DMS114 treated with DMSO at 0.1 percent for 48 hours (cell line): ENCODE results near the gene PBX4.
A peak's percentile ranks its signal among the peaks of the same experiment; 100 is the strongest.

Experiments used
- DNase-seq: peaks from one replicate; lab custom pipeline; 2025; ENCODE audit not compliant: unreplicated experiment; lab: John Stamatoyannopoulos, UW

PBX4 gene

DNA sequence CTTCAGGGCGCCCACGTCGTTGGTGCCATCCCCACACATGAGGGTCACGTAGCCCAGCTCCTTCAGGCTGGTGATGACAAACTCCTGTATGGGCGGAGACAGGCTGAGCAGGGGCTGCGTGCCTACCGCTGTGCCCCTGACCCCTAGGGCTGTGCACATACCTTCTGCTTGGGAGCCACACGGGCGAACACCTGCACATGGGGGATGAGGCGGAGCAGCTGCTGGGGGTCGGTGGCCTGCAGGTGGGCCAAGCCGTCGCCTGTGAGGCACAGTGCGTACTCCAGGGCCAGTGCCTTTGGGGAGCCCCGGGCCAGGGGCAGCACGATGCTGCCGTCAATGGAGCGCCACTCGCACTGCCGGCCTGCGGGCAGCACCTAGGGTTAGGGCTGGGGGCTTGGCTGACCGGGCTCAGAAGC lies 31.1 kb upstream of the PBX4 start:
- DNase-seq: no peak

DNA sequence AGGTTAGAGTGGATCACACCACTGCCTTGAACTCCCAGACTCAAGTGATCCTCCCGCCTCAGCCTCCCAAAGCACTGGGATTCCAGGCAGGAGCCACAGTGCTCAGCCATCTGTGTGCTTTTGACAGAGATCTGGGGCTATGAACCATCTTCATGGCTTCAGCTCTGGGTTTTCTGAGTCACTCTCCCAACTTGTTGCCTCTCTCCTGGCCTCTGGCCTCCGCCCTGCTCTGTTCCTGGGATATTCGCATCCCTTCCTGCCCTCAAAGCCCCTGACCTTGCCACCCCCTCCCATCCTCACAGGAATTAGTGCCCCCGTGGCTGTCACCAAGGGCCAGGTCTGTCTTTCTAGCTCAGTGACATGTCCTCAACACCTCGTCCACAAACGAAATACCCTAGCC lies 30.7 kb upstream of the PBX4 start:
- no peak for DNase-seq

DNA sequence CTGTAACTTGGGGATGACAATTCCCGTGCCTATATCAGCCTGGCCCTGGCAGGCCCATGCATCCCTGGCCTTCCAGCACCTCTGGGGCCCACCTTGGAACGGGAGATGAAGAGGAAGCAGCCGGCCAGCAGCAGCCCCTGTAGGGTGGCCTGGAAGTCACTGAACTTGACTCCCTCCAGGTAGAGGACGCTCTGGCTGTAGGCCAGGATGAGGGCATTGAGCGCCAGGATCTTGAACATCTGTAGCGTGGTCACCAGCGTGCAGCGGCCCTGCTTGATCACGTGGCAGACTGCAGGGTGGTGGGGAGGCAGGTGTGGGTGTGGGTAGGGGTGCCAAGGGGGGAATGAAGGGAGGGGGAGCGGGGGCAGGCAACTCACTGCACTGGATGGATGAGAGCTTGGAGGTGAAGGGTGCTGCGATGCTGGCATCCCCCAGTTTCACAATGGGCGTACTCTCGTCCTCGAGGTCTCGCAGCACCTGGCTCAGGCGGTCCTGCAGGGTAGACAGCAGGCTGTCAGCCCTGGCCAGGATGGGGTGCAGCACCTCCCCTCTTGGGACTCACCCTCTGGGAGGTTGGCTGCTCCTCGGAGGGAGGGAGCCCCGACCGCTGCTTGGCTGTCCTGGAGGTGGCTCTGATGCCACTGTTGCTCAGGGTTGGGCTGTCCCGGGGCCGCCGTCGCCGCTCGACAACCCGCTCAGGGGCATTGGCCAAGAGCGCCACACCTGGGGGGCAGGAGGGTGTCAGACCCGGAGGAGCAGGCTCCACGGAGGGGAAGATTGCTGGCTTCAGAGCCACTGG lies 28.7 kb upstream of the PBX4 start:
- DNase-seq: no peak

DNA sequence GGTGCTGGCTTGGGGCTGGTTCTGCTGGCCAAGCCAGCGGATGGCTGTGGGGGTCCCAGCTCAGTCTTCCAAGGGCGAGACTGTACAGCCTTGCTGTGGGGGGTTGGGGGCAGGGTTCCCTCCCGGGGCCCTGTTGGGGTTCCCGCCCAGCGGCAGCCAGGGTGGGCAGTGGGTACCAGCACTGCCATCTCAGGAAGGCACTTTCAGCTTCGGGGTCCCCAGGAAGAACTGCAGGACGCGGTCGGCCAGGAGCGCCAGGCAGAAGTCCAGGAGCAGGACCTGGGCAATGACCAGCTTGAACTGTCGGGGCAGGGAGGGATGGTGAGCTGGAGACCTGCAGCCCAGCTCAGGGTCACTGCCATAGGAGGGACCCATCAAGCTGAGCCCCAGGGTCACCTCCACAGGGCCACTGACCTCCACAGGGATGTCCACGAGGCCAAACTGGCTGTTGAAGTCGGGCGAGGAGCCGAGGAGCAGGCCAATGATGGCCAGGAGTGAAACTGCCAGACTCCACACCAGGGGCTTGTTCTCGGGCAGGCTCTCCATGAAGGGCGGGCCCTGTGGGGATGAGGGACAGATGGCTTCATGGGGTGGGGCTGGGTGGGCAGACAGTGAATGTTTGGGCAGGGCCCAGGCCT lies 26.9 kb upstream of the PBX4 start:
- DNase-seq: no peak

DNA sequence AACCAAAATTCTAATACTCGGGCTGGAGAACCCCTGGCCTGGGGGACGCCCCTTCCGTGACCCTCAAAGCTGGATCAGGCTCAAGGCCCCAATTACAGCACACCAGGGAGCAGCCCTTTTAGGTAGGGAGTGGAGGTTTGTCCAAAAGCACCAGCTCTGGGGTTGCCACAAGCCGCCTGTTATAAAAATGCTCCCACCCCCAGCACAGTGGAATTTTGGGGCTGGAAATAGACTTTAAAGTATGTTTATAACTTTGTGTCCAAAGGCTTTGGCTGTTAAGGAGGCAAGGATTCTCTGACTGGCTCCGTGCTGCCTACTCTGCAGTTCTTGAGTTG lies 25.5 kb upstream of the PBX4 start:
- no peak for DNase-seq

DNA sequence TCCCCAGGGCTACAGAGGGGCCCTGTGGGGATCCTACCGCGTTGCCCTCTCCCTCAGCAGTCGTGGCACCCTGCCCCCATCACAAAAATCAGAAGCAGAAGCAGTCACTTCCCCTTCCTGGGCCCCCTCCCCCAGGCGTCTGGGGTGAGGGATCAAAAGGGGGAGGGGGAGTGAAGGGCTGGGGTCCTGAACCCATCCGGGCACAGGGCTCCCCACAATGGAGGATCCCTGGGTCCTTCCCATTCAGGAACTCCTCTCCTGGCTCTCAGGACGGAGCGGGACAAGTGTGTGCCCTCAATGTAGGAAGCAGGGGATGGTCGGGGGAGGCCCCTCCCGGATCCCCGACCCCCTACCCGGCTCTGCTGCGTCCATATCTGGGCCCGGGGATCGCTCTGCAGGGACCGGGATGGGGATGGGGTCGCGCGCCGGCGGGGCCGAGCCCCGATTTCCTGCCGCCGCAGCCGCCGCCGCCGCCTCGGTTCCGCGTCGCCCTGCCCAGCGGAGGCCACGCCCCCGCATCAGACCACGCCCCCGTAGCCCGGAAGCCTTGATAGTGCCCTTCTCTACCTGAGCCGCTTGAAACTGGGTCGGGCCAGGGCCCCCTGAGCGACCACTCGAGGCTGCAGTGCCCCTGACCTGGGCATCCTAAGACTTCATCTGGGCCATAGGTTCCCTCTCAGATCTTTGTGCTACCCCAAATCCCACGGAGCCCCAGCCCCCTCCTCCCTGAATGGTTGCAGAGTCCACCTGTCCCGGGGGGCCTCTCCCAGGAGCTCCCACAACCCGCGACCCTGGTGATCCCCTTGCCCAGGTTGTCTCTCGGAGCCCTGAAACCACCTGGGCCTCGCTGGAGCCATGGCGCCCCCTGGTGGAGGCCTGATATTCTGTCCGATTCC lies 24.9 kb upstream of the PBX4 start, which contains the start of gene GMIP:
Gene GMIP, minus strand, starts transcription at position 500 of the 896 bp plus-strand sequence. Its CDS starts 128 bp downstream, at position 372.
- DNase-seq: peak; percentile 18

DNA sequence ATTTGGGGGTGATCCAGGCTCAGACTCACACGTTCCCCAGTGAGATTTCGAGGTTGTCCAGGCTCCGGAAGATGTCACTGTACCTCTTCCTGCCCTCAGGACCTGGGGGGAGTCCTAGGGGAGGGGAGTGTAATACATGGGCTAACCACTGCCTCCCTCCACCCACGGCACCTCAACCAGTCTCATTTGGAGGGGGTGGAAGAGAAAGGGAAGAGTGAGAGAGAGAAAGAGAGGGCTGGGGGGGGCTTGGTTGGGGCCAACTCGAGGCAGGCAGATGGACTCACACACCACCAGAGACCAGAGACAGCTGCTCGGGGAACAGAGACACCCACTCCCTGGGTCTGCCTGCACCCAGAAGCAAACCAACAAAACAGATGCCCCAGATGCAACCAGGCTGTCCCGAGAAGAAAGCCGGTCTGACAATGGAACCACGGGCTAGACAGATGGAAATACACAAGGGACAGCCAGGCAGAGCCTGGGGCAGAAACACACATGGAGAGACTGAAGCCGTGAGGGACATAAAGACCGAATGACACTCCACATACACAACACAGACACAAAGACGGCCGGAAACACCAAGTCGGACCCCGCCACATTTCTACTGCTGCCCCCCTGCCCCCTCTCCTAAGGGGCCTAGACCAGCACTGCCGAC lies 24.1 kb upstream of the PBX4 start:
- DNase-seq: no peak

DNA sequence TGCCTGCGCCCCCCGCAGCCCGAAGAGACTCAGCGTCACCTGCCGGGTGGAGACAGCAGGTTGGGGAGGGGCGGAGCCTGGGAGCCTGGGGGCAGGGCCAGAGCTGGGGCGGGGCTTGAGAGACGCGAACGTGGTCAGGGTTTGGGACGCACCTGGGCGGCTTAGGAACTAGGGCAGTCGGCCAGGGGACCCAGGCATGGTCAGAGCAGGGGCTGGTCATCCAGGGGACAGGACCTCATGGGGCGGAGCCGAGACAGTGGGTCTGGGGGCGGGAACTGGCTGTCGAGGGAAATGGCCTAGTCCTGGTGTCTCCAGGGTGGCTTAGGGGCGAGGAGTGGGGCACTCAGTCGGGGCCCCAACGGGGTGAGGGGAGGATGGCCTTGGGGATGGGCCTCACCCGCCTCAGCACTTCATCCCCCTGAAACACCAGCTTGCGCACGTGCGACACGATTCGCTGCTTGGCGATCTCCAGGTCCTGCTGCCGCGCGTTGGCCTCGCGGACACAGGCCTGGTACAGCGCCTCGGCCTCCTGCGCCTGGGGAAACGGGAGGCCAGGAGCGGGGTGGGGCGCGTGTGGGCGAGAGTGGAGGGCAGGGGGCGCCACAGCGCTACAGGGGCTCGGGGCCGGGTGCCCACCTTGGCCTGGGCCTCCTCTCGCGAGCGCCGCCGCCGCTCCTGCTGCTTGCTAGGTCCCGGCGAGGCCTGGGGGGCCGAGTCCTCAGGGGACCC lies 19.2 kb upstream of the PBX4 start:
- no peak for DNase-seq

DNA sequence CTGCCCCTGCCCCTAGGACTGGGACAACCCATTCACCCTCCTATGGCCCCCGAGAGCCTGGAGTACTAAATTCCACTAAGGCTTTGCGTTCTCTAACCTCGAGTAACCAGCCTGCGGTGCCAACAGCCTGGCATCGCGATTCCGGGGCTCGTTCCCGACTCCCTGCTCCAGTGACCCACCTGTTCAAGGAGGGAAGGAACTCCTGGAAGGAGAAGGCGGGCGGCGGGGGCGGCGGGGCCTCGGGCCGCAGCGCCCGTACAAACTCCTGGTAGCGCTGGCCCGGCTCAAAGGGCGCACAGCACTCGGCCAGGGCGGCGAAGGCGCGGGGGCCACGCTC lies 18.7 kb upstream of the PBX4 start:
- DNase-seq: no peak

DNA sequence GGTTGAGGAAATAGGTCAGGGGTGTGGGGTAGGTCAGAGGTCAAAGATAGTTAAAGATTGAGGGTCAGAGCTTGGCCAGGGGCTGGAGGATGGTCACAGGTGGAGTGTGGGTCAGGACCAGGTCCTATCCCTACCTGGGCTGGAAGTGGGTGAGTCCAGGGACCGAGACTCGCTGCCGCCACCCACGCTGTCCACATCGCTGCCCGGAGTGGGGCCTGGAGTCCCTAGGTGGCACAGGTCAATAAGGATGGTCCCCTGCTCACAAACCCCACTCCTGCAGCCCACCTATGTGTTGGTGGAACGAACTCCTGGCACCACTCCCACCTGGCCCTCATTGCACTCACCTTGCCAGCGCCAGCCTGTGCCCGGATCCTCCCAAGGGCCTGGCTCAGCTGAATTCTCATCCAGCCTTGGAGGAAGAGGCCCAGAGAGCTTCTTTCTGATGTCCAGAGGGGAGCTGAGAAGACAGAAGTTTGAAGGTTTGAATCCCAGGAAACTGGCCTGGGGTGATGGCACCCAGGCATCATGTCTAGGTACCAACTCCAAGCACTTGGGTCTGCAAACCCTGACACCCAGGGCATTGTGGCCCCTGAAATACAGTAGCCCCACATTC lies 18.2 kb upstream of the PBX4 start:
- no peak for DNase-seq

DNA sequence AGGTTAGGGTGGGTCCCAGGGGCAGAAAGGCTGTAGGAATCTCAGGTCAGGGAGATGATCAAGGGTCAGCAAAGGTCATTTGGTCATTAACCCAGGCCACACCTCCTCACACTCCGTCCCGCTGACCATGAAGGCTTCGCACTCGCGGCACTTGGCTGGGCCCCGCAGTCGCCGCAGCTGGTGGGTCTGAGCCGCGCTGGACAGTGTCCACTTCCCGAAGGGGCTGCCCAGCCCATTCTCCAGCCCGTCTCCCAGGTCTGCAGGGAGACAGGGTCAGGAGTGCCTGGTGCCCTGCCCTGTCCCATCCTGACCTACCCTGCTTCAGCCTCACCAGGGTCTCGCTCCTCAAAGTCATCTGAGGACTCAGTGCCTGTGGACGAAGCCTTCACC lies 16.8 kb upstream of the PBX4 start:
- no peak for DNase-seq

DNA sequence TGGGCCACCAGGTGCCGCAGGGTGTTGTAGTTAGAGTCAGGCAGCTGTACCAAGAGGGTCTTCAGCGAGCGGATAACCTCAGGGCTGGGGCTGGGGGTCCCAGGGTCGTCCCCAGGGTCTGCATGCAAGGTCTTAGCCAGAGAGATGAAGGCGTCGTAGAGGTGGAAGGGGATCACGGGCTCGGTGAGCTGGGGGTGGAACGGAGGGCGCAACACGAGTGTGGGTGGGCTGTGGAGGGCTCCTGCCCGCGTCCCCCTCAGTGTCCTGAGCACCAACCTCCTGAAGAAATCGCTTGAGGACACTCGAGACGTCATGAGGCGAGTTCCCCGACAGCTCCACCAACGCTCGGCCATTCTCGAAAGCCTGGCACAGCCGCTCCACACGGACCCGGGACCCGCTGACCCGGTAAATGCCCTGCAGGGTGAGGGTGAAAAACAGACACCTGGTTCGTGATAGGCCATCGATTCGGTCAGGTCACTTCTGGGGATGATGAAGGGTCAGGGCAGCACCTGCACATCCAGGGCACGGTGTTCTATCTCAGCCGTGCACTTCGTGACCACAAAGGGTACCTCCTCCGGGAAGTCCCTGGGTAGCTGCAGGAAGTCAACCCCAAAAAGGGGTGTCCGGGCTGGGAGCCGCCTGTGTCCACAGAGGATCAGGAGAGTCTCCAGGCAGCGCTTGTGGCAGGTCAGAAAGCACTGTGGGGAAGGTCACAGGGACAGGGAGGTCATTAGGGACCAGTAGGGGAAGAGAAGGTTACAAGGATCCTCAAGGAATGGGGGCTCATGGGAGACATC lies 16.2 kb upstream of the PBX4 start:
- DNase-seq: no peak

DNA sequence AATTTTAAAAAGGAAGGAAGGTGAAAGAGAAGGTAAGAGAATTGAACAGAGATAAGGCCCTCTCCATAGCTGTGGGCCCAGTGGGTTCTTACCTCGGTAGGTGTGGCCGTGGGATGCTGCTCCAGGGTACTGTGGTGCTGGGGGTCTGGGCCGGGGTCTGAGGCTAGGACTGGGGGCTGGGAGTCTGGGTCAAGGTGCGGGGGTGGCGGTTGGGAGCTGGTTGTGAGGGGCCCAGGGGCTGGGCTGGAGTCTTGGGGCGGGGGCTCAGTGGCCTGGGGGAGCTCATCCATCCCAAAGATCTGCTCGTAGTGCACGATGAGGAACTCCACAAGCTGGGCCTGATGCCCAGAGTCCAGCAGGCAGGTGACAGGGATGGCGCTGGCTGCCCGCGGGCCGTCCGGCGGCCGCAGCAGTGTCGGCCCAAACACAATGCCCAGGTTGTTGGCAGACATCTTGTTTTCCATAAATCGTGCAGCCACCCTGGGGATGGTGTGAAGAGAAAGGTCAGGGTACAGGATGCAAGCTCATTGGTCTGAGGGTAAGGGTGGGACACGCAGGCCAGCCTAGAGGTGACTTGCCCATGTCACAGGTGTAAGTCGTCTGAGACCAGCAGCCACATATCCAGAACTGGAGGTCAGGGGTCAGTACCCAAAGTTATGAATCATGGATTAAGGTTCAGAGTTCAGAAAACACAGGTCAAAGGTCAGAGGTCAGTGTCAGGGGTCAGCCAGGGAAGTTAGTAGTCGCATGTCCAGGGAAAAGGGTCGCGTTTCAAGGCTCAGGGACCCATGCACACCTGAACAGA lies 15.4 kb upstream of the PBX4 start:
- no peak for DNase-seq

DNA sequence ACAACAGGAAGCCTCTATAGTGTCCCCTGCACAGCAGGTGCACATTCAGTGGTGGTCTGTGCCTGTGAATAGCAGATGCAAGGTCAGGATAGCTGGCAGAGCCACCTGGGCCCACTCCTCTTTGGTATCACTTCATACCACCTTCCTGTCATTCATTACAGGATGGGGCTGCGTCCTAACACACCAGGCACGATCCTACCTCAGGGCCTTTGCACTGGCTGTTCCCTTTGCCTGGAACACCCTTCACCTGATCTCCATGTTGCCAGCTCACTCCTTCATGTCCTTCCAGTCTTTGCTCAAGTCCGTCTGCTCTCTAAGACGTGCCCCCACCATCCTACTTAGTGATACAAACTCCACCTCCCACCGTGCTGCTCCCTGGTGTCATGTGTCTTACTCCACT lies 14.2 kb upstream of the PBX4 start:
- no peak for DNase-seq

DNA sequence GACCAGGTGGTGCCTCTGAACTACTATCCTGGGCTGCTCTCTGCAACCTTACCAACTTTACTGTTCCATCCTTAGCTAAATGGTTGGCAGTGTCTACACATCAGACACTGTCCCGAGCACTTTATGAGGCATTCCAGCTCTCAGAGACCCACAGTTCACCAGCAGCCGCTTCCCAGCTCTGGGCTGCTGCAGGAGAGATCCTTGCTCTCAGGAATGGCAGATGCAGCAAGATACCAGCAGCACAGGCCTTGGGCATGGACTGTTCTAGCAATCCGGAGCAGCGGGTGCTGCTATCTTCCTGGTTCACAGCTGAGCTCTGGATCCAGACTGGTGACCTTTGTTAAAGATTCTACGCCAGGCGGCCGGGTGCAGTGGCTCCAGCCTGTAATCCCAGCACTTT lies 12.9 kb upstream of the PBX4 start:
- DNase-seq: no peak

DNA sequence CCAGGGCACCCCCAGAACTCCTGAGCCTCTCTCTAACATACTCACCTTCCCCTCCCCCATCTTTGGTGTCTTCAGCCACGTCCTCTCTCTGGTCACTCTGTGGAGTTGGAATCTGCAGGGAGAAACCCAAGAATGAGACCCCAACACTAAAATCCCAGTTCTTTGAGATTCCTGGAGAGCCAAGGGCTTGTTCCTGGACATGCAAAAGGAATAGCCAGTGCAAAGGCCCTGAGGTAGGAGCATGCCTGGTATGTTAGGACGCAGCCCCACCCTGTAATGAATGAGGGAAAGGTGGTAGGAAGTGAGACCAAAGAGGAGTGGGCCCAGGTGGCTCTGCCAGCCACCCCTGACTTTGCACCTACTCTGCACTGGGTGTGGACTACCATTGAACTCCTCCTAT lies 11.9 kb upstream of the PBX4 start:
- no peak for DNase-seq

DNA sequence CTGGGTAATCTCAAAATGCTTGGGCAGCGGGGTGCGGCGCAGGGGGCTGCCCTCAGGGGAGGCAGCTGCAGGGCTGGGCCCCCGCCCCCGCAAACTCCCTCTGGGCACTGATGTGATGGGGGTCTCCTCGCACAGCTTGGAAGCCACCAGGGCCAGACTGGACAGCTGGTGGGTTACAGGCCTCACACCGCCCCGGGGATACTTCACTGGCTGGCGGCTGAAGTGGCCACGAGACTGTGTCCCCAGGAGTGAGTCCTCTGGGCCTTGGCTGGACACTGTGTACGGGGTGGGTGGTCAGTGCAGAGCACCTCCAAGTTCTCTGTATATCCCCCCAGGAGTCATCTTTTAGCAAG lies 11.6 kb upstream of the PBX4 start:
- no peak for DNase-seq

DNA sequence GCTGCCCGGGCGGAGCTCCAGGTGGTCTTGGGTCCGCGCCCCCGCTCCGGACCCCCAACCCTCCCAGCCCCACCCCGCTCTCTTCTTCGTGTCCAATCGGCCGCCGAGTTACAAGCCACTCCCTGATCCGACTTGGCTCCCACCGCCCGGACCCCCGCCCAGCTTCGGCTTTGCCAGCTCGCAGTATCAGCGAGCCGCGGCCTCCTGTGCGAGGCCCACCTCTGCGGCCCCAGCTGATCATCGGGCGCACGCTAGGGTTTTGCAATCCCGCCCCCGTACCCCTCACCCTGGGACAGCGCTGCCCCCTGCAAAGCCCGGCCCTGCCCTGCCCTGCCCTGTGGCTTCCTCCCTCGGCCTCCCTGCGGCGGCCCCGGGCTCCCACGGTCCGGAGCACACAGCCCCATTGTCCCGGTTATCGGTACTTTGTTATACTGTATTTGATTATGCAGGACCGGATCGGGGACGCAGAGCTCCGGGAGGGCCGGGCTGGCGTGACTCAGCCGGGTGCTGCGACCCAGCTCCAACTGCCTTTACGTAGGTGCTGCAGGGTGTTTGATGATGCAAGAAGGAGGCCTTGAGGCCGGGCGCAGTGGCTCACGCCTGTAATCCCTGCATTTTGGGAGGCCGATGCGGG lies 10.1 kb upstream of the PBX4 start:
- no peak for DNase-seq
